Heart right ventricle (tissue), 16 donors: ENCODE measurements around the gene DIS3L2. TPM values are rescaled to one million over a fixed set of nuclear protein-coding genes. Genes with fewer than 3 reads are reported as not detected.

Experiments
- ATAC-seq, 8 donors: fragments of 200-7000 bp; cut with Tn5 transposase; one replicate each; pipeline ENCODE4 v1.9.1; 2020; ENCODE audit warnings: mild to moderate bottlenecking in 8 of 8, moderate library complexity in 8 of 8, moderate number of reproducible peaks in 1 of 8
- DNase-seq, 2 donors: peaks; one replicate each; pipeline ENCODE4 v3.0.0-alpha.2; 2020
- H3K27ac ChIP-seq, 10 donors: fragments of 200-600 bp; sonication (generic) in 2 of 10; one replicate each; pipeline versions ENCODE4 v1.5.0 to v1.8.0; 2020 to 2022; ENCODE audit warnings: mild to moderate bottlenecking in 3 of 10
- H3K27me3 ChIP-seq, 7 donors: fragments of 200-600 bp; one replicate each; pipeline ENCODE4 v1.8.0; 2021 to 2022; ENCODE audit warnings: mild to moderate bottlenecking in 2 of 7
- H3K36me3 ChIP-seq, 9 donors: fragments of 200-600 bp; sonication (generic) in 1 of 9; one replicate each; pipeline versions ENCODE4 v1.5.0 to v1.8.0; 2020 to 2022; ENCODE audit warnings: mild to moderate bottlenecking in 2 of 9
- H3K4me1 ChIP-seq, 9 donors: fragments of 200-600 bp; sonication (generic) in 1 of 9; one replicate each; pipeline versions ENCODE4 v1.5.0 to v1.8.0; 2020 to 2022; ENCODE audit warnings: mild to moderate bottlenecking in 4 of 9
- H3K4me3 ChIP-seq, 10 donors: fragments of 200-600 bp; sonication (generic) in 2 of 10; one replicate each; pipeline versions ENCODE4 v1.5.0 to v1.8.0; 2020 to 2022; ENCODE audit warnings: mild to moderate bottlenecking in 7 of 10, moderate library complexity in 2 of 10
- H3K9me3 ChIP-seq, 11 donors: fragments of 200-600 bp in 10 of 11; sonication (generic) in 2 of 11; one replicate each; pipeline versions ENCODE4 v1.5.0 to v1.8.0; 2013 to 2022; ENCODE audit warnings: mild to moderate bottlenecking in 2 of 11, control low read depth in 1 of 11, moderate library complexity in 1 of 11
- WGBS, 2 donors: extraction: QIAGEN DNeasy Blood & Tissue Kit; methylation state at CpG; one replicate each; pipeline ENCODE4 v1.1.7; 2013; ENCODE audit warnings: inconsistent platforms in 1 of 2; 5-methylcytosine and 5-hydroxymethylcytosine counted together
- intact Hi-C, 10 donors: fragments of 100-400 bp; cut with DNase I; formaldehyde crosslinking; loops; one replicate each; pipeline versions ENCODE4 v1.11.1 to v1.14.2; 2022
- polyA plus RNA-seq, 2 donors: library from polyadenylated mRNA; stranded (reverse); fragments of 200-250 nt; gene quantifications; one replicate each; pipeline ENCODE4 v1.2.3, GENCODE V29; 2013
- total RNA-seq, 10 donors: library from RNA; stranded (reverse); fragmentation: NEBNext Ultra II Directional in 3 of 10; extraction: Animal tissue kit (Norgen Biotek cat#: 25700) in 3 of 10; gene quantifications; one replicate each; pipeline versions ENCODE4 v1.2.1 to v1.2.4, GENCODE V29; 2021 to 2023
- TF ChIP-seq, protein P1 (sequence below), 9 donors: fragments of 200-600 bp; sonication (generic) in 2 of 9; IDR thresholded peaks; one replicate each; pipeline versions ENCODE4 v1.5.0 to v1.8.0; 2021 to 2022; ENCODE audit warnings: antibody characterized with exemption in 9 of 9, mild to moderate bottlenecking in 5 of 9, moderate library complexity in 1 of 9
- donor health status: Arrhythmogenic right ventricular cardiomyopathy.
- donor health status: ischemic (EF 13 %, LVEDD 7.1; RV severe dilation, severe dysfunction).
- donor health status: healthy with polysubstance abuse.
- donor health status: DM: no; HTN: yes; CAD: no.
- donor health status: DM: no; HTN: no; CAD: no.
- donor health status: ischemic (EF 25% LVEDD 6.9; RV normal size, moderate dysfunction).
- donor health status: ischemic (EF 25% LVEDD 5.7; RV mildly dilated, moderate dysfunction).
- donor health status: healthy.
- donor health status: DM: yes; HTN: yes; CAD: no.
- donor health status: Ischemic cardiomyopathy.
- donor health status: ischemic (EF 35%, LVEDD 5.7; RV mildly dilated, moderate dysfunction).
- donor health status: nonischemic (EF 11% LVEDD 7.7; RV severe dilation, severe dysfunction).
- donor health status: DM: yes; HTN: yes; CAD: no.
- donor health status: PGD.
- donor health status: ischemic (EF 29% LVEDD 5.4; RV normal size, mild dysfunction).
- donor health status: nonischemic (EF 23%, LVEDD 6.1; RV moderate dilation, normal function).

The DIS3L2 gene
- total and polyA plus RNA-seq, 12 donors = 9.5 to 24.5 (median 18.5) TPM

DNA sequence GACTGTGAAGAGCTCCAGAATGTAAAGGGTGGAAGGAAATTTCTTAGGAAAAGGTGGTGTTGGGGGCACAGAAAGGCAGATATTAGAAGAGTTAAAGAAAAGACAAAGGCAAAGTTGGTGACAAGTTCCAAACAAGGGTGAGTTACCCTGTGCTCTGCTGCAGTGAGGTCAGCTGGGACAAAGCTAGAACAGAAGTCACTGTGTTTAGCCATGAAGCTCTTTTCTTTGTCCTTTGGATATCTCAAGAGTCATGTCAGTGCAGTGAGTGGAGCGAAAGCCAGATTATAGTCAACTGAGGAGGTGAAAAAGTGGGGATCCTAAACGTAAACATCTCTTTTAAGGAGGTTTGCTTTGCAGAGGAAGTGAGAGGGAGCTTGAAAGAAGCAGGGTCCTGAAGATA is 229.3 kb downstream of the DIS3L2 start:
- no peak overlapping the region for H3K4me3 ChIP-seq
- 76 to 77% methylated on average over 2 of the region's 2 CpGs for WGBS, 2 donors
- H3K27ac ChIP-seq = no peak overlapping the region
- TF ChIP-seq, protein P1, sequence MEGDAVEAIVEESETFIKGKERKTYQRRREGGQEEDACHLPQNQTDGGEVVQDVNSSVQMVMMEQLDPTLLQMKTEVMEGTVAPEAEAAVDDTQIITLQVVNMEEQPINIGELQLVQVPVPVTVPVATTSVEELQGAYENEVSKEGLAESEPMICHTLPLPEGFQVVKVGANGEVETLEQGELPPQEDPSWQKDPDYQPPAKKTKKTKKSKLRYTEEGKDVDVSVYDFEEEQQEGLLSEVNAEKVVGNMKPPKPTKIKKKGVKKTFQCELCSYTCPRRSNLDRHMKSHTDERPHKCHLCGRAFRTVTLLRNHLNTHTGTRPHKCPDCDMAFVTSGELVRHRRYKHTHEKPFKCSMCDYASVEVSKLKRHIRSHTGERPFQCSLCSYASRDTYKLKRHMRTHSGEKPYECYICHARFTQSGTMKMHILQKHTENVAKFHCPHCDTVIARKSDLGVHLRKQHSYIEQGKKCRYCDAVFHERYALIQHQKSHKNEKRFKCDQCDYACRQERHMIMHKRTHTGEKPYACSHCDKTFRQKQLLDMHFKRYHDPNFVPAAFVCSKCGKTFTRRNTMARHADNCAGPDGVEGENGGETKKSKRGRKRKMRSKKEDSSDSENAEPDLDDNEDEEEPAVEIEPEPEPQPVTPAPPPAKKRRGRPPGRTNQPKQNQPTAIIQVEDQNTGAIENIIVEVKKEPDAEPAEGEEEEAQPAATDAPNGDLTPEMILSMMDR (IDR thresholded peaks at IDR 0.05) = no peak
- DNase-seq (no peak), ATAC-seq (no peak)
- peaks cover 0 to 20% (median 8%) of the 10 kb centered on the region in 11 donors for H3K9me3 ChIP-seq
- intact Hi-C loops = no loop called here
- H3K27me3 ChIP-seq = no peaks in the 10 kb centered on the region
- peaks cover 0 to 6% (median 0%) of the 10 kb centered on the region in 9 donors for H3K4me1 ChIP-seq
- peaks cover 0 to 19% (median 0%) of the 10 kb centered on the region in 9 donors for H3K36me3 ChIP-seq

DNA sequence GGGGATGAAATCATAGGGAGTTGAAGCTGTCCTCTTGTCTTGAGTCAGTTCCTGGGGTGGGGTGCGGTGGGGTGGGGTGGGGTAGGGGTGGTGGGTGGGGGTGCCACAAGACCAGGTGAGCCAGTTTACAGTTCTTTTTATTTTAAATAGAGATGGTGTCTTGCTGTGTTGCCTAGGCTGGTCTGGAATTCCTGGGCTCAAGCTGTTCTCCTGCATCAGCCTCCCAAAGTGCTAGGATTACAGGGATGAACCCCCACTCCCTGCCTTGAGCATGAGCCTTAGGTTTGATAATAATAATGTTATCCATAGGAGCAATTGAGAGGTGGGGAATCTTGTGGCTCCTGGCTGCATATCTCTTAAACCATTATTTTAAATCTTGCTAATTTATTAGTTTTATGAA is 234.0 kb downstream of the DIS3L2 start:
- TF ChIP-seq, protein P1 (IDR thresholded peaks at IDR 0.05) = no peak
- Histone ChIP-seq H3K9me3 (peaks cover 0 to 15% (median 8%) of the 10 kb centered on the region in 11 donors), H3K27me3 (no peaks in the 10 kb centered on the region), H3K27ac (no peak overlapping the region), H3K36me3 (peaks cover 0 to 25% (median 0%) of the 10 kb centered on the region in 9 donors), H3K4me3 (no peak overlapping the region), H3K4me1 (peaks cover 0 to 6% (median 0%) of the 10 kb centered on the region in 9 donors)
- DNase-seq (no peak), ATAC-seq (no peak)
- 92 to 94% methylated on average over 1 of the region's 1 CpG for WGBS, 2 donors
- intact Hi-C loops = no loop called here

DNA sequence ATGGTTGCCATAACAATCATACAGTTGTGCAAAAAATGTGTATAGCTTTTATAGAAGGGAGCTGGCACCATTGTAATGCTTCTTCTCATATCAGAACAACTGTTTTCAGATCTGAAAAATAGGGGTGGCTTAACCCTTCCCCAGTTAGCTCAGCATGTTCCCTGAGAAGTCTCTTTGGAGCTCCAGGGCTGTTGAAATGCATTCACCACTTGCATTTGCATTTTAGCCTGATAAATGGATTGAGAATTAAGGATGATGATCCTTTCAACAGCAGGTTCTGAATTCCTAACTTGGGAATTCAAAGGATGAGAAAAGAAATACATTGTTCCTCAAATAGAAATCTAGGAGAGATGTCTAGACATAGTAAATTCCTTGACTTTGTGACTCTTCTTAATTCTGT is 235.3 kb downstream of the DIS3L2 start:
- intact Hi-C loops = no loop called here
- TF ChIP-seq, protein P1 (IDR thresholded peaks at IDR 0.05) = no peak

DNA sequence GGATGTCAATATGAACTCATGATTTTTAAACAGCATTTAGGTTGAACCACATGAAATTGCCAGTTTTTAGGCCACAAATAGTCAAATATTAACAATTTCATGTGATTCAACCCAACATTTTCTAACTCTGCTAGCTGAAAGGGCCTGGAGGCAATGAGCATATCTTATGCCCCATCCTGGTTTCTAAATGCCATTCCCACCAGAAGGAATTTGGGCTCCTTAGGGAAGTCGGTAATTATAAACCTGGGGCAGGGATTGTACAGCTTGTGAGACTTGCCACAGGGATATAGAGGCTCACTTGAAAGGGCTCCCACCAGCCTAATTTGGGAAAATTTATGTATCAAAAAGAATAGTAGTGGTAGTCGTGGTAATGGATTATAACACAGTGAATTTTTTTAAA is 238.7 kb downstream of the DIS3L2 start:
- Histone ChIP-seq H3K36me3 (peaks cover 0 to 16% (median 0%) of the 10 kb centered on the region in 9 donors), H3K27me3 (no peaks in the 10 kb centered on the region), H3K27ac (no peak overlapping the region), H3K4me3 (no peak overlapping the region), H3K9me3 (peaks cover 0 to under 1% (median 0%) of the 10 kb centered on the region in 11 donors), H3K4me1 (peaks cover 0 to 21% (median 7%) of the 10 kb centered on the region in 9 donors)
- intact Hi-C loops = no loop called here
- 93 to 94% methylated on average over 2 of the region's 2 CpGs for WGBS, 2 donors
- TF ChIP-seq, protein P1 (IDR thresholded peaks at IDR 0.05) = no peak
- ATAC-seq (no peak), DNase-seq (no peak)

More for the DNA sequence above, 235.3 kb downstream of the DIS3L2 start:
- H3K4me3 ChIP-seq = no peak overlapping the region
- H3K27me3 ChIP-seq = no peaks in the 10 kb centered on the region
- H3K4me1 ChIP-seq = no peaks in the 10 kb centered on the region
- H3K9me3 ChIP-seq = peaks cover 0 to 15% (median 8%) of the 10 kb centered on the region in 11 donors
- H3K36me3 ChIP-seq = peaks cover 0 to 25% (median 0%) of the 10 kb centered on the region in 9 donors
- ATAC-seq (no peak), DNase-seq (no peak)
- no peak overlapping the region for H3K27ac ChIP-seq
